SW 1271 (cell line): Measurements from ENCODE around the gene MRPS14.
A peak's percentile ranks its signal among the peaks of the same experiment; 100 is the strongest.

Experiments used
- DNase-seq, 2 experiments: peaks; one replicate each; lab custom pipeline; 2025; lab: John Stamatoyannopoulos, UW

MRPS14 gene

GRCh38 chr1:175019524-175019923 lies 3.7 kb downstream of the MRPS14 start:
- no peak for DNase-seq

DNA sequence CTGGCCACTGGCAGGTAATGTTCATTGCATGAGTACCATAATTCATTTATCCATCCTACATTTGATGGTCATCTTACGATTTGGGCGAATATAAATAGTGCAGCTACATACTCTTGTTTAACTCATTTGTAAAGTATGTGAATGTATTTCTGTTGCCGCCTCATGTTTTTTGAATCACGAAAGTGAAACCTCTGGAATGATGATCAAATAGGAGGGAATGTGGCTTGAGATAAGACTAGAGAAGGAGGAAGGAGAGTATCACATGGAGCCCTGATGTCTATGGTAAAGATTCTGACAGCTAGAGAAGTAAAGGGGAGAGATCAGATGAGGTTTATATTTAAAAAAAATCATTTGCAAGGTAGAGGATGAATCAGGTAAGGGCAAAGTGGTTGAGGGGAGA lies 8.0 kb downstream of the MRPS14 start:
- DNase-seq, result no peak

DNA sequence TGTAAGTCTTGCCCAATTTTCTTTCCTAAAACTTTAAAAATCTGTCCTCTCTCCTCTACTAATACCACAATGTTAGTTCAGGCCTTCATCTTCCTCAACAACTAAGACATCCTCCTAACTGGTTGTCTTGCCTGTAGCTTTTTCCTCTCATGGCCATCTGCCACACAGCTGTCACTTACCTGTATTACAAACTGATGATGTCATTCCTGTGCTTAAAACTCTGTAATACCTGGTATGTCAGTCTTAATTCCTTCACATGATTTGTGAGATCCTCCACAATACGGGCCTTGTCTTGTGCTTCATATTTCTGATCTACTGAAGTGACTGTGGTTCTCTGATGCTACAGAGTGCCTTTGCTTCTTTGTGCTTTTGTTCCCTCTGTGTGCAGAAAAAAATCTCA lies 9.8 kb downstream of the MRPS14 start:
- no peak for DNase-seq

DNA sequence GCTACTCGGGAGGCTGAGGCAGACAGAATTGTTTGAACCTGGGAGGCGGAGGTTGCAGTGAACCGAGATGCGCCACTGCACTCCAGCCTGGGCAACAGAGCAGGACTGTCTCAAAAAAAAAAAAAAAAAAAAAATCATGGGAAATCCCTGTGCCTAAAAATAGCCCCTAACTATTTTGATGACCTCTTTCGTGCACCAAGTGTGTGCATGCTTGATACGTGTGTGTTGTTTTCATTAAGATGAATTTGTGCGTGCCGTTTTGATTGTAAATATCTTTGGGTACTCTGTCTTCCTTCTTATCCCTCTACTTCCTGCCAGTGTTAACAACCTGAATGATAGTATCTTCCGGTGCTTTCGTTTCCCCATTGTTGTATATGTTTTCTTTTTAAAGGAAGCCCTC lies 13.7 kb downstream of the MRPS14 start:
- DNase-seq, result no peak

- DNase-seq, result no peak
These were observed 18.0 kb downstream of the MRPS14 start for GRCh38 chr1:175005085-175005783.

DNA sequence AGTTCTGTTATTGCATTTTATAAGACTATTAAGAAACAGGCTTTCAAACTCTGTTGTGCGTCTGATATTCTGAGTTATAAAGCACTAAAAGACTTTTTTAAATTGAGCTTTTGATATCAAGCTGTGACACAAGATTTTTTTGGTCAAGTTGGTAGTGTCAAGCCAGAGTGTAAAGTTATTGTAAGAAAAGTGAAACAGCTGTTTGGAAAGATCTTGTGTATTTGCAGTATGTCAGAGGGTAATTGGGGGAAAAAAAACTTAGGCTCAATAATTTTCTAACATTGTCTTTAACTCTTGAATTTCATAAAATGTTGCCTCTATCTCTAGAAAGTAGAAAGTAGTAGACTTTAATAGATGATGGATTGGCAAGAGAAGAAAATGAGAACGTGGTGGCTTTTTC lies 19.7 kb downstream of the MRPS14 start:
- DNase-seq, result no peak

- DNase-seq, result no peak
These were observed 20.2 kb downstream of the MRPS14 start for GRCh38 chr1:175002910-175003517.

DNA sequence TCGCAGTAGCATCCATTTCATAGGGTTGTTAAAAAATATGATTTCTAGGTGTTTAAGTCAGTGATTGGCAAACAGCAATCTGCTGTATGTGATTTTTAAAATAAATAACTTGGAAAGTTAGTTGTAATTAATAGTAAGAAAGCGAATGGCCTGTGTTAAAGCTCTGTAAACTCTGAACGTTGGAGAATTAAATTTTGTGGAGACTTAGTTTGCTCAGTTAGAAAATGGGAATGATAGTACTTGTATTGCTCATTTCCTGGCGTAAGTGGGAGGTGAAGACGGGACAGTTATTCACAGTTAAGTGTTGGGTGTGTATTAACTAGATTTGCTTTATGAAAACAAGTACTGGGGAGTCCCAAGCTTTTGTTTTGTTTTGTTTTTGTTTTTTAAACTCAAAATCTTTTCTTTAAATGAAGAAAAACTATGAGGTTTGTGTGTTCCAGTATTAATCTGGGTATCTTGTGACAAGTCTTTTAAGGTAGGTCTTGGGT lies 22.5 kb downstream of the MRPS14 start:
- DNase-seq, result no peak

- DNase-seq, result peak in 1 of 2 experiments; percentile 6
These were observed 23.1 kb downstream of the MRPS14 start, which contains the start of gene CACYBP for GRCh38 chr1:174999936-175000696. CACYBP (plus strand) TSS chr1:174999947; CDS start chr1:175000181, 234 bp downstream.

DNA sequence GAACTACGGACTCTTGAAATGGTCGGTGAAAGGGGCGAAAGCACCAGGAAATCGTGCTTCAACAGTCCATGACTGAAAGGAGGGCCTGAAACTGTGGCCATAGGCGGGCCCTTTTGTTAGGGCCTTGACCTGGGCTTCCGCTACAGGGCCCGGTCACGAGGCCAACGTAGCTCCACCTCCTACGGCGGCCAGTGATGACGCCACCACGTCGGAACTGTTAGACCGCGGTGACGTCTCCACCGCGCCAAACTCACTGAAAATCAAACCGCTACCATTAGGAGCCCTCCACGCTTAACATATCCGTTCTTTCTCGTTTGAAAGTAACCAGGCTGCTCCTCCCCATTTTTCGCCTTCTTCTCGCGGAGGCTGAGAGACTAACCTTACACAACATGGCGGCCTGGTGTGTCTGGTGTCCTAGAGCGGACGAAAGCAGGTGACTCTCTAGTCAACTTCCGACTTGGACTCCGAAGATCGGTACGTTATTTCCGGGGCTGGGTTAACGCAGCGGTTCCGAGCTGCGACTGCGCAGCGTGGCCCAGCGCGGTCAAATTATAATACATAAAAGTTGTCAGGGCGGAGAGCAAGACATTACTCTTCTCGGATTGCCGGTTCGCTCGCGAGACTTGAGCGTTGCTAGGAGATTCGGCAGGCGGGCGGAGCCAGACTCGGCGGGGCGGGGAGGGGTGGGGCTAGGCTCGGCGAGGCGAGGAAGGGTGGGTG lies 23.8 kb downstream of the MRPS14 start:
- DNase-seq, result peak; percentile 88 to 91

DNA sequence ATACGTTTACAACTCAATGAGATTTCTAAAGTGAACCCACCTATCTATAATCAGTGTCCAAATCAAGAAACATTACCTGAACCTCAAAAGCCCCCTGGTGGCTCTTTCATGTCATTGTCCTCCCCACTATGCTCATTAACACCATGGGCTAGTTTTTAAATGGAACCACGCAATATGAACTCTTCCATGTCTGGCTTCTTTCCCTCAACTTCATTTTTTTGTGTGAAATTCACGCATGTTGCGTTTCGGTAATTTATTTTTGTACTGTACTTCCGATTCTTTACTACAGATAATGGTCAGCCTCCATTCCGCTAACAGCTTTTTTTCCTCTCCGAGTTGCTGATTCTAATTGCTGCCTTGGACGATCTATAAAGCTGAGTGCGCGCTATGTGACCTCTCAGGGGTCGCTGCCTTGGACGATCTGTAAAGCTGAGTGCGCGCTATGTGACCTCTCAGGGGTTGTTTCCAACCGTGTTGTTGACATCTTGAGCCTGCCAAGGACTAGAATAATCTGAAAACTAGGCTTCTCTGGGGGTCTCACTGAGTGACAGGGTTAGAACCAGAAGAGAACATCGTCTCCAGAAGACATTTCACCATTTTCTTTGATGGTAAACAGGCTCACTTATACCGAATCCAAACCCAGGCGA lies 24.5 kb downstream of the MRPS14 start:
- DNase-seq, result peak in 1 of 2 experiments; percentile 54

DNA sequence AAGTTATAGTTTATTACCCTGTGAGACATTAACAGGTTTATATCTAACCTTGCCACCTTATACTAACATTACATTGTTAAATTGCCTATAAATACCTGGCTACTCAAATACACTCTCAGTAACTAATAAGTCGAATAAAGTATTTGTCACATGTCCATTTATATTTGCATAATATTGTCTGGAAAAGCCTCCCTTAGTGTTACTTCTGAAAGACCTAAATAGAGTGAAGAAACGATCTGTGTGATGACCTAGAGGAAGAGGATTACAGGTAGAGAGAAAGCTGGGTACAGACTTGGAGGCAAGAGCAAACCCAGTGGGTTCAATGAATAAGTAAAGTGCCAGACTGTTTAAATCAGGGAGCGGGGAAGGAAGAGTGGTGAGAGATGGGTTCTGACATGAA lies 26.2 kb downstream of the MRPS14 start:
- no peak for DNase-seq

GRCh38 chr1:174996476-174996875 lies 26.7 kb downstream of the MRPS14 start:
- DNase-seq, result no peak

- DNase-seq, result no peak
These were observed 27.3 kb downstream of the MRPS14 start for GRCh38 chr1:174995916-174996315.

DNA sequence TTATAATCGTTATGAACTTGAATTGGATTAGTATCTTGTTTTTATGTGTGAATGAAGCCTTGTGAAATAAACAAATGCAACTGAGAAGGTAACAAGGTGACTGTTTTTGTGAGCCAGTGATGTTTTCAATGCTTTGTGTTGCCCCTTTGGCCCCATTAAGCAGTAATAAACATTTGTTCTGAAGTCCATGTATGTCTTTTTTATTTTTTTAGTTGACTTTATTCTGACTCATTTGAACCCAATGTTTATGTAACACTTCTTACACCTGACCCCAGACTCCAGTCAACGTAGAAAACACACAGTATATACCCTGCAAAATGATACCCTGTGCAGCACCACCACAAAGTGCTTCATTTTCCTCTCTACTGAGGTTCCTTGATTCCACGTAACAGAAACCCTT lies 28.1 kb downstream of the MRPS14 start:
- DNase-seq, result no peak

- no peak for DNase-seq
These were observed 31.8 kb downstream of the MRPS14 start for GRCh38 chr1:174991473-174991872.

DNA sequence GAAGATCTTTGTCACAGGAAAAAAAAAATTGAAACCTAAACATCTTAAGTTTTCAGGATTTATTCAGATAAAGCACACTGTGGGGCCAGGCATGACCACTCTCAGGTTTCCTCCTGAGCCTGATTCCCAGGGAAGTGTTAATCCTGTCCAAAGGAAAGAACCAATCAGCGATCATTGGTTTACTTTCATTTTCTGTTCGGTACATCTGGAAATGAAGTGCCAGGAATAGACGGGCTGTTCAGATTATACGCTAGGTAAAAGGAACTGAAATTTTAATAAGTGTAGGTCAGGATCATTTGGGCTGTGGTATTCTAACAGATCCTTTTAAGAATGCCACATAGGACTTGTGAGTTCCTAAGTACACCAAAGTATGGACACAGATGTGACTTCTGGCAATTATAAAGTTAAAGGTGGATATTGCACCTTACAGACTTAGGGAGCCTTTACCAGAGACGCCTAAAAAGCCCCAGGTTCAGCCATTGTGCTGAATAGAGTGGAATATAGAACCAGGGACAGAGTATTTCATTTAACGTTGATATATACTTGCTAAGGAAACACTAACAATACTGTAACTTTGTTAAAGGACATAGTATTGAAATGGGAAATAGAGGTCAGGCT lies 32.7 kb downstream of the MRPS14 start:
- DNase-seq, result no peak

DNA sequence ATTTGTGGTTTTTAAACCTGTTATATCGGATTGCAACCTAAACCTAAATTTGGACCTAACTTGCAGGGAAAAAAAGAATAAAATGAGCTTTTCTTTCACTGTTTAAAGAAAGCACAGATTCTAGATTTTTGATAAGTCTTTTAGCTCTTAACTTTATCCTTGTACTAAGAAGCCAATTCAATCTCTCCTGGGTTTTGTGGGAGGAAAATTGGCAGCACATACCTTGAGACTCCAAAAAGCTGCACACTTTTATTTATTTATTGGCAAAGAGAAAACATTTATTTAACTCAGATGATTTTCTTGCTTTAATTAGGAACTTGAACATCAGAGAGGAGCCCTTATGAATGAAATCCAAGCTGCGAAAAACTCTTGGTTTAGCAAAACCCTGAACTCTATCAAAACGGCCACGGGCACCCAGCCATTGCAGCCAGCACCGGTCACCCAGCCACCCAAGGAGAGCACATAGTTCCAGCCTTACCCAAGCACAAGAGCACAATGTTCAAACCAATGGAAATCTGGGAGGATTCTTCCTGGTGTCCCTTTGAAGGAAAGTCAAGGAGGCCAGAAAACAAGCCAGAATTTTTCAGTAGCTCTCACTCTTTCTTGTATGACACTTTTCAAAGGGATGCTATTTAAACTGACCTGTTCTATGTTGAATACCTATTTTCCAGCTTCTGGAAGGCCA lies 33.5 kb downstream of the MRPS14 start:
- no peak for DNase-seq

DNA sequence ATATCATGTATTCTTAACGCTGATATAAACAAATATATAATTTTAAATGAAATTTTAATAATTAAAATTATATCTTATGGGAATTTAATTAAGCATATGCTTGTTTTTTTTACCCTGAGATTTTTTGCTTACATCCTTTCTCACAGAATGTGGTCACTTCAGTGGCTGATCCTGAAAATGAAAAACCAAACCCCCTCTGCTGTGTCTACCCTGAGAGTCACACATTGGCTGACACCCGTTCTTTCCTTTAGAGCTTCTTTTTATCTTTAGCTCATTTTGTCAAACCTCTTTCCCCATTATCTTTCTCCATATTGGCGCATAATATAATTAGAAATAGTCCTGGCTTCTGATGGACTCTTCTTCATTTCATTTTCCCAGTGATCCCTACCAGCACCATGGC lies 34.2 kb downstream of the MRPS14 start:
- no peak for DNase-seq

DNA sequence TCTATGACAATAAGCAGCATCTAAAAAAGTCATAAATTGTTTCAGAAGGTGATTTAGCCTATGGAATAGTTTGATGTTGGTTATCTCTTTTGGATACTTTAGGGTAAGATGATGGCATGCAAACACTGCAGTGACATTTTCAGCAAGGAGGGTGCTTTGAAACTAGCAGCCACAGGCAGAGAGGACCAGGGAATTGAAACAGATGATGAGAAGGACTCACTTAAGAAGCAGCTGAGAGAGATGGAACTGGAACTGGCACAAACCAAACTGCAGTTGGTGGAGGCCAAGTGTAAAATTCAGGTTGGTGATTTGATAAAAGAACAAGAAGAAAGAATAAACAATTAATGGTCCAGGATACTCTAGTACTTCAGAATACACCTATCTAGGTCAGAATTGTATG lies 34.7 kb downstream of the MRPS14 start:
- DNase-seq, result no peak

DNA sequence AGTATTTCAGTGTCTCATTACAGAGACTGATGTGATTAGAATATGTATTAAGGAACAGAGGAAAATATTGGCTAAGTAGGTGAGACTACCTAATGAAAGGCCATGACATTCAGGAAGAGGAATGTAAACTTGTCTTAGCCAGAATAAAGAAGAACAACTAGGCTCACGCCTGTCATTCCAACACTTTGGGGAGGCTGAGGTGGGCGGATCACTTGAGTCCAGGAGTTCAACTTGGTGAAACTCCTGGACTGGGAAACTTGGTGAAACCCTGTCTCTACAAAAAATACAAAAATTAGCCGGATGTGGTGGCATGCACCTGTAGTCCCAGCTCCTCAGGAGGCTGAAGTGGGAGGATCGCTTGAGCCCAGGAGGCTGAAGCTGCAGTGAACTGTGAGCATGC lies 38.3 kb downstream of the MRPS14 start:
- no peak for DNase-seq
